Dendritic cell treated with granulocyte-macrophage colony-stimulating factor and Interleukin-4, amounts not matched to agents 40 ng/mL and 50 ng/mL, for 4 days (primary cell): ENCODE results near the gene RYK.

Experiments used
- H3K27ac Mint-ChIP-seq: one replicate; pipeline ENCODE4 v1.8.0; 2022; ENCODE audit warnings: mild to moderate bottlenecking, mixed read lengths
- H3K27me3 Mint-ChIP-seq: one replicate; pipeline ENCODE4 v1.8.0; 2022; ENCODE audit warnings: mild to moderate bottlenecking, mixed read lengths
- H3K36me3 Mint-ChIP-seq: one replicate; pipeline ENCODE4 v1.8.0; 2022; ENCODE audit warnings: low read depth, mixed read lengths
- H3K4me1 Mint-ChIP-seq: one replicate; pipeline ENCODE4 v1.8.0; 2022; ENCODE audit warnings: low read depth, mixed read lengths
- H3K4me3 Mint-ChIP-seq: one replicate; pipeline ENCODE4 v1.8.0; 2022; ENCODE audit warnings: mild to moderate bottlenecking, moderate library complexity, mixed read lengths
- H3K9me3 Mint-ChIP-seq: one replicate; pipeline ENCODE4 v1.8.0; 2022; ENCODE audit warnings: mixed read lengths
- intact Hi-C: fragments of 100-400 bp; cut with micrococcal nuclease; formaldehyde crosslinking; loops from one replicate; pipeline ENCODE4 v1.15.0; 2022

The RYK gene

GRCh38 chr3:134190250-134190649 is 60.4 kb downstream of the RYK start:
- Mint-ChIP-seq H3K9me3 (no peaks in the 10 kb centered on the region), H3K4me3 (no peak overlapping the region), H3K4me1 (no peaks in the 10 kb centered on the region), H3K27ac (no peak overlapping the region), H3K36me3 (peaks cover 66% of the 10 kb centered on the region), H3K27me3 (no peaks in the 10 kb centered on the region)
- intact Hi-C loops = no loop called here

GRCh38 chr3:134189849-134190248 is 60.8 kb downstream of the RYK start:
- H3K9me3 Mint-ChIP-seq = no peaks in the 10 kb centered on the region
- intact Hi-C loops = no loop called here
- no peaks in the 10 kb centered on the region for H3K27me3 Mint-ChIP-seq
- H3K36me3 Mint-ChIP-seq = peaks cover 66% of the 10 kb centered on the region
- H3K4me1 Mint-ChIP-seq = no peaks in the 10 kb centered on the region
- H3K27ac Mint-ChIP-seq = no peak overlapping the region
- no peak overlapping the region for H3K4me3 Mint-ChIP-seq

- Mint-ChIP-seq H3K4me3 (no peak overlapping the region), H3K36me3 (peaks cover 54% of the 10 kb centered on the region), H3K27ac (no peak overlapping the region), H3K27me3 (no peaks in the 10 kb centered on the region), H3K9me3 (no peaks in the 10 kb centered on the region), H3K4me1 (no peaks in the 10 kb centered on the region)
- intact Hi-C loops = no loop called here
Observed at GRCh38 chr3:134186391-134186790, 64.3 kb downstream of the RYK start.

GRCh38 chr3:134180761-134181160 is 69.9 kb downstream of the RYK start:
- Mint-ChIP-seq H3K4me1 (no peaks in the 10 kb centered on the region), H3K27ac (no peak overlapping the region), H3K27me3 (no peaks in the 10 kb centered on the region), H3K9me3 (no peaks in the 10 kb centered on the region), H3K36me3 (peaks cover 59% of the 10 kb centered on the region), H3K4me3 (no peak overlapping the region)
- intact Hi-C loops = no loop called here

- H3K9me3 Mint-ChIP-seq = no peaks in the 10 kb centered on the region
- no peak overlapping the region for H3K27ac Mint-ChIP-seq
- H3K36me3 Mint-ChIP-seq = peaks cover 65% of the 10 kb centered on the region
- intact Hi-C loops = no loop called here
- H3K27me3 Mint-ChIP-seq = no peaks in the 10 kb centered on the region
- no peaks in the 10 kb centered on the region for H3K4me1 Mint-ChIP-seq
- H3K4me3 Mint-ChIP-seq = no peak overlapping the region
Observed at GRCh38 chr3:134179508-134179907, 71.2 kb downstream of the RYK start.

- Mint-ChIP-seq H3K27ac (no peak overlapping the region), H3K4me1 (peaks cover 5% of the 10 kb centered on the region), H3K9me3 (no peaks in the 10 kb centered on the region), H3K36me3 (peaks cover 57% of the 10 kb centered on the region), H3K4me3 (no peak overlapping the region), H3K27me3 (no peaks in the 10 kb centered on the region)
- intact Hi-C loops = no loop called here
Observed at GRCh38 chr3:134163096-134163495, 87.6 kb downstream of the RYK start.

- intact Hi-C loops = no loop called here
- H3K4me1 Mint-ChIP-seq = peaks cover 5% of the 10 kb centered on the region
- no peaks in the 10 kb centered on the region for H3K9me3 Mint-ChIP-seq
- no peaks in the 10 kb centered on the region for H3K27me3 Mint-ChIP-seq
- peaks cover 57% of the 10 kb centered on the region for H3K36me3 Mint-ChIP-seq
- H3K27ac Mint-ChIP-seq = no peak overlapping the region
- H3K4me3 Mint-ChIP-seq = no peak overlapping the region
Observed at GRCh38 chr3:134161898-134162615, 88.6 kb downstream of the RYK start.

- Mint-ChIP-seq H3K27me3 (no peaks in the 10 kb centered on the region), H3K4me1 (no peaks in the 10 kb centered on the region), H3K27ac (no peak overlapping the region), H3K36me3 (peaks cover 70% of the 10 kb centered on the region), H3K4me3 (no peak overlapping the region), H3K9me3 (no peaks in the 10 kb centered on the region)
- intact Hi-C loops = no loop called here
Observed at GRCh38 chr3:134155446-134155845, 95.2 kb downstream of the RYK start.

GRCh38 chr3:134153761-134154160 is 96.9 kb downstream of the RYK start:
- no peaks in the 10 kb centered on the region for H3K27me3 Mint-ChIP-seq
- intact Hi-C loops = no loop called here
- H3K4me3 Mint-ChIP-seq = no peak overlapping the region
- H3K27ac Mint-ChIP-seq = no peak overlapping the region
- peaks cover 64% of the 10 kb centered on the region for H3K36me3 Mint-ChIP-seq
- no peaks in the 10 kb centered on the region for H3K9me3 Mint-ChIP-seq
- H3K4me1 Mint-ChIP-seq = no peaks in the 10 kb centered on the region

- intact Hi-C loops = no loop called here
- Mint-ChIP-seq H3K4me1 (no peaks in the 10 kb centered on the region), H3K9me3 (no peaks in the 10 kb centered on the region), H3K36me3 (peaks cover 45% of the 10 kb centered on the region), H3K4me3 (no peak overlapping the region), H3K27ac (no peak overlapping the region), H3K27me3 (no peaks in the 10 kb centered on the region)
Observed at GRCh38 chr3:134150476-134150875, 100.2 kb downstream of the RYK start.

- Mint-ChIP-seq H3K4me3 (no peak overlapping the region), H3K36me3 (peaks cover 33% of the 10 kb centered on the region), H3K4me1 (no peaks in the 10 kb centered on the region), H3K9me3 (no peaks in the 10 kb centered on the region), H3K27me3 (no peaks in the 10 kb centered on the region), H3K27ac (no peak overlapping the region)
- intact Hi-C loops = no loop called here
Observed at GRCh38 chr3:134149286-134149685, 101.4 kb downstream of the RYK start.

GRCh38 chr3:134148534-134148933 is 102.1 kb downstream of the RYK start:
- H3K4me1 Mint-ChIP-seq = no peaks in the 10 kb centered on the region
- H3K36me3 Mint-ChIP-seq = peaks cover 25% of the 10 kb centered on the region
- H3K27ac Mint-ChIP-seq = no peak overlapping the region
- no peaks in the 10 kb centered on the region for H3K27me3 Mint-ChIP-seq
- intact Hi-C loops = no loop called here
- no peak overlapping the region for H3K4me3 Mint-ChIP-seq
- H3K9me3 Mint-ChIP-seq = no peaks in the 10 kb centered on the region

GRCh38 chr3:134147411-134147810 is 103.2 kb downstream of the RYK start:
- H3K27me3 Mint-ChIP-seq = no peaks in the 10 kb centered on the region
- no peak overlapping the region for H3K27ac Mint-ChIP-seq
- H3K4me3 Mint-ChIP-seq = no peak overlapping the region
- intact Hi-C loops = no loop called here
- peaks cover 19% of the 10 kb centered on the region for H3K36me3 Mint-ChIP-seq
- no peaks in the 10 kb centered on the region for H3K9me3 Mint-ChIP-seq
- H3K4me1 Mint-ChIP-seq = no peaks in the 10 kb centered on the region

- Mint-ChIP-seq H3K9me3 (peaks cover 5% of the 10 kb centered on the region), H3K27me3 (no peaks in the 10 kb centered on the region), H3K36me3 (peaks cover 14% of the 10 kb centered on the region), H3K4me1 (no peaks in the 10 kb centered on the region), H3K4me3 (no peak overlapping the region), H3K27ac (no peak overlapping the region)
- intact Hi-C loops = no loop called here
Observed at GRCh38 chr3:134146666-134147065, 104.0 kb downstream of the RYK start.

- peaks cover 17% of the 10 kb centered on the region for H3K9me3 Mint-ChIP-seq
- H3K4me3 Mint-ChIP-seq = no peak overlapping the region
- intact Hi-C loops = no loop called here
- no peaks in the 10 kb centered on the region for H3K4me1 Mint-ChIP-seq
- peaks cover 12% of the 10 kb centered on the region for H3K36me3 Mint-ChIP-seq
- no peaks in the 10 kb centered on the region for H3K27me3 Mint-ChIP-seq
- no peak overlapping the region for H3K27ac Mint-ChIP-seq
Observed at GRCh38 chr3:134145183-134145582, 105.5 kb downstream of the RYK start.
